Smooth muscle cell (in vitro differentiated cells): ENCODE measurements around the gene FOXB2. TPM values are rescaled to one million over a fixed set of nuclear protein-coding genes. Genes with fewer than 3 reads are reported as not detected.
A peak's percentile ranks its signal among the peaks of the same experiment; 100 is the strongest.

Experiments
- DNase-seq: peaks from one replicate; lab custom pipeline; 2025; ENCODE audit not compliant: unreplicated experiment; lab: John Stamatoyannopoulos, UW
- H2AFZ ChIP-seq: fragments of 200-600 bp; sonication (generic); 2 replicates; pipeline ENCODE4 v1.6.0; 2016; ENCODE audit warnings: antibody characterized with exemption, low read depth, mild to moderate bottlenecking
- H3F3A ChIP-seq: fragments of 200-600 bp; sonication (generic); 2 replicates; pipeline ENCODE4 v1.6.0; 2017; ENCODE audit warnings: antibody characterized with exemption, low read depth
- H3K27ac ChIP-seq: fragments of 200-600 bp; sonication (generic); 2 replicates; pipeline ENCODE4 v1.5.1; 2016; ENCODE audit warnings: low read depth, mild to moderate bottlenecking
- H3K27me3 ChIP-seq: fragments of 200-600 bp; sonication (generic); 2 replicates; pipeline ENCODE4 v1.6.1; 2016; ENCODE audit warnings: low read depth, mild to moderate bottlenecking
- H3K36me3 ChIP-seq: fragments of 200-600 bp; sonication (generic); 2 replicates; pipeline ENCODE4 v1.5.1; 2016; ENCODE audit warnings: low read depth
- H3K4me1 ChIP-seq: fragments of 200-600 bp; sonication (generic); 2 replicates; pipeline ENCODE4 v1.5.1; 2016; ENCODE audit warnings: low read depth
- H3K4me2 ChIP-seq: fragments of 200-600 bp; sonication (generic); 2 replicates; pipeline ENCODE4 v1.6.0; 2016; ENCODE audit warnings: mild to moderate bottlenecking
- H3K4me3 ChIP-seq: fragments of 200-600 bp; sonication (generic); 2 replicates; pipeline ENCODE4 v1.5.1; 2016; ENCODE audit warnings: mild to moderate bottlenecking
- H3K79me2 ChIP-seq: fragments of 200-600 bp; sonication (generic); 2 replicates; pipeline ENCODE4 v1.6.0; 2016; ENCODE audit warnings: low read depth, mild to moderate bottlenecking
- H3K9ac ChIP-seq: fragments of 200-600 bp; sonication (generic); 2 replicates; pipeline ENCODE4 v1.6.0; 2016; ENCODE audit warnings: low read depth
- H3K9me3 ChIP-seq: fragments of 200-600 bp; sonication (generic); replicated peaks from 2 replicates; pipeline ENCODE4 v1.5.1; 2016; ENCODE audit warnings: low read depth
- H4K20me1 ChIP-seq: fragments of 200-600 bp; sonication (generic); 2 replicates; pipeline ENCODE4 v1.6.0; 2016; ENCODE audit warnings: low read depth
- CTCF ChIP-seq: fragments of 200-600 bp; sonication (generic); IDR thresholded peaks from 2 replicates; pipeline ENCODE4 v1.5.1; 2017; ENCODE audit warnings: borderline replicate concordance, mild to moderate bottlenecking, antibody characterized with exemption; ENCODE audit not compliant: insufficient read depth, poor library complexity, severe bottlenecking
- WGBS: methylation state at CpG from one replicate; pipeline ENCODE4 v1.1.7; 2016; ENCODE audit warnings: low lambda C conversion rate; 5-methylcytosine and 5-hydroxymethylcytosine counted together
- polyA plus RNA-seq: library from polyadenylated mRNA; unstranded; fragments of >200 nt; fragmentation: Nextera tagmentation; extraction: Ambion mirVana; gene quantifications from 2 replicates; pipeline ENCODE4 v1.2.1, GENCODE V29; 2016
- total RNA-seq: library from RNA; depleted of rRNA; stranded (reverse); fragments of >200 nt; gene quantifications from 2 replicates; pipeline ENCODE4 v1.2.3, GENCODE V29; 2014

The FOXB2 gene
- total and polyA plus RNA-seq, 2 experiments from 2014 or later: not detected

GRCh38 chr9:76989501-76989900, 30.0 kb upstream of the FOXB2 start:
- no peak overlapping the region for H3K4me3 ChIP-seq
- no peak overlapping the region for H2AFZ ChIP-seq
- peaks cover 25% of the 10 kb centered on the region for H3K27me3 ChIP-seq
- H3K9me3 ChIP-seq: no peaks in the 10 kb centered on the region
- no peaks in the 10 kb centered on the region for H3K4me1 ChIP-seq
- WGBS: 61% methylated on average over 3 of the region's 3 CpGs
- no peak for TF ChIP-seq CTCF
- no peaks in the 10 kb centered on the region for H3F3A ChIP-seq
- H3K36me3 ChIP-seq: no peaks in the 10 kb centered on the region
- H3K4me2 ChIP-seq: no peak overlapping the region
- no peak for DNase-seq
- H4K20me1 ChIP-seq: no peaks in the 10 kb centered on the region
- no peaks in the 10 kb centered on the region for H3K79me2 ChIP-seq
- no peak overlapping the region for H3K9ac ChIP-seq
- H3K27ac ChIP-seq: no peak overlapping the region

- 27% methylated on average over 6 of the region's 6 CpGs for WGBS
- no peak for DNase-seq
These were observed 22.8 kb upstream of the FOXB2 start for GRCh38 chr9:76996700-76997099.

GRCh38 chr9:76999261-76999660, 20.2 kb upstream of the FOXB2 start:
- H2AFZ ChIP-seq: no peak overlapping the region
- WGBS: 93% methylated on average over 3 of the region's 3 CpGs
- no peaks in the 10 kb centered on the region for H3K79me2 ChIP-seq
- no peaks in the 10 kb centered on the region for H3K4me1 ChIP-seq
- H3K9ac ChIP-seq: no peak overlapping the region
- H3K4me2 ChIP-seq: no peak overlapping the region
- H3K27ac ChIP-seq: no peak overlapping the region
- H3K27me3 ChIP-seq: no peaks in the 10 kb centered on the region
- no peaks in the 10 kb centered on the region for H3K36me3 ChIP-seq
- H3K9me3 ChIP-seq: no peaks in the 10 kb centered on the region
- H3K4me3 ChIP-seq: no peak overlapping the region
- DNase-seq: no peak
- H3F3A ChIP-seq: no peaks in the 10 kb centered on the region
- no peaks in the 10 kb centered on the region for H4K20me1 ChIP-seq
- TF ChIP-seq CTCF: no peak

More at GRCh38 chr9:76996700-76997099, 22.8 kb upstream of the FOXB2 start:
- Histone ChIP-seq H3K27ac (no peak overlapping the region), H2AFZ (no peak overlapping the region), H3F3A (no peaks in the 10 kb centered on the region), H3K4me2 (peak overlapping the region; percentile 30), H3K36me3 (no peaks in the 10 kb centered on the region), H3K27me3 (peaks cover 3% of the 10 kb centered on the region), H3K9ac (no peak overlapping the region), H3K9me3 (no peaks in the 10 kb centered on the region), H3K4me1 (no peaks in the 10 kb centered on the region), H4K20me1 (no peaks in the 10 kb centered on the region), H3K79me2 (no peaks in the 10 kb centered on the region), H3K4me3 (no peak overlapping the region)
- peak; percentile 60 for TF ChIP-seq CTCF

- Histone ChIP-seq H3K27me3 (no peaks in the 10 kb centered on the region), H3F3A (no peaks in the 10 kb centered on the region), H3K4me1 (no peaks in the 10 kb centered on the region), H3K9me3 (no peaks in the 10 kb centered on the region), H3K9ac (no peak overlapping the region), H3K79me2 (no peaks in the 10 kb centered on the region), H2AFZ (no peak overlapping the region), H3K4me2 (no peak overlapping the region), H4K20me1 (no peaks in the 10 kb centered on the region), H3K36me3 (no peaks in the 10 kb centered on the region), H3K4me3 (no peak overlapping the region), H3K27ac (no peak overlapping the region)
- DNase-seq: no peak
- no peak for TF ChIP-seq CTCF
- 77% methylated on average over 6 of the region's 6 CpGs for WGBS
These were observed 19.1 kb upstream of the FOXB2 start for GRCh38 chr9:77000330-77000729.
